ENCODE measurements around the gene CNTN4.
A peak's percentile ranks its signal among the peaks of the same experiment; 100 is the strongest.

CNTN4 gene

DNA sequence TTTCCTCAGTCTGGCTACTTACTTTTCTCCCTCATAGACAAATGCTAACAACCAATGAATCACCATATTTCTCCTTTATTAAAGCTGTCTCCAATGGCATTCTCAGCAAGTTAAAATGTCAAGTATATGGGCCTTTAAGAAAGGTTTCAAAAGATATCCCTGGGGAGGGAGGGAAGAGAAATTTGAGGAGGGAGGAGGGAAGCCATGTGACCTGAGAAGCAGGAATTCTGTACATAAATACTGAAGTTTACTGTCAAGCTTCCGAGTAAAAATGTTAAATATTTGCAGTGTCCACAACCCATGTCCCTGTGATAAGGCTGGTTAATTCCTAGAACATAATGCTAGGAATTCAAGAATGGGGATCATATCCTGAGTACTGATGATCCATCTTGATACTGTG lies 175.9 kb downstream of the CNTN4 start:
- DNase-seq: no peak

DNA sequence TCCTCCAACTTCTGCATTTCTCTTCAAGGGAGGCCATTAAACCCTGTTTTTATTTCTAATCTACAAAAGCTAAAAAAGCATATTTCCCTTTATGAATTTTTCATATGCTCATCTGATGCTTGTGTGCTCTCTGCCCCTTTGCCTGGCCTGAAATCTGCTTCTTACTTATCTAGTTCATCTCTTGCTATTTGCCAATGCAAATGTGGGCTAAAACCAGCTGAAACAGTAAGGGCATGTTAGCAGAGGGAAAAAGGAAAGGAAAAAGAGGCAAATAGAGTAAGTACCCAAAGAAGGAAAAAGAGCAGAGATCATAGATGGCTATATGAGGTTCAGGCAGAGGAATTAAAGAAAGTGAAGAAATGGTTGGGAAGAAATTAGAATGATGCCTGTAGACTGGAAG lies 185.2 kb downstream of the CNTN4 start:
- DNase-seq: no peak

DNA sequence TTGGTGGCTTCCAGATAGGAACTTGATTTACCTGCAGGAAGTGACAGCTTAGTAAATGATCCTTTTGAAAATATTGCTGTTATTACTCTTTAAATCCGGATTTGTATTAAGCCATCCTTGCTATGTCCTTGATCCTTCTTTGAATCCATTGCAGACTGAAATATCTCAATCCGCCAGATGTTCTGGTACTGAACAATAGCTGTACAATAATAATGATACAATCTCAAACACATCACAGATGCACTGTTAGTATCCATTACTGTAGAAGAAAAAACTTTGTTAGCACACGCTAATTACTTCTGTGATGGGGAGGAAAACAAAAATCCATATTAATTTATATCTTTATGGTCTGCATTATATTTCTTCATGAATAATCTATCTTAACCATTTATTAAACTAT lies 202.3 kb downstream of the CNTN4 start:
- DNase-seq: no peak

DNA sequence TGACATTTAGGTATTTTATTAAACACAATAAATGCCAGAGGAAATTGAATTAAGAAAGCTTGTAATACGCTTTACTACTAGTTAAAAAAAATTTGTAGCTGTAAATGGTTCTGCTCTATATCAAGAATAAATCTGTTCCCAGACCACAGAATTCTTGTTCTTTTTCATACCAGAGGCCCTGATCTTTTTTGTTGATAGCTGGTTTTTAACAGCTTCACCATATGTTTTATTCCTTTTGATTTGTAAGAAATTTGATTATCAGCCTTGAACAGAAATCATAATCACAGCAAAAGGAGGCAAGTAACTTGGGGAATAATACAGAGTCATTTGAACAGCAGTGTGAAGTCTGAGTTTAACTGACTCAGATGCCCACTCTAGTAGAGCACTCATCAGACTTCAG lies 202.7 kb downstream of the CNTN4 start:
- no peak for DNase-seq

DNA sequence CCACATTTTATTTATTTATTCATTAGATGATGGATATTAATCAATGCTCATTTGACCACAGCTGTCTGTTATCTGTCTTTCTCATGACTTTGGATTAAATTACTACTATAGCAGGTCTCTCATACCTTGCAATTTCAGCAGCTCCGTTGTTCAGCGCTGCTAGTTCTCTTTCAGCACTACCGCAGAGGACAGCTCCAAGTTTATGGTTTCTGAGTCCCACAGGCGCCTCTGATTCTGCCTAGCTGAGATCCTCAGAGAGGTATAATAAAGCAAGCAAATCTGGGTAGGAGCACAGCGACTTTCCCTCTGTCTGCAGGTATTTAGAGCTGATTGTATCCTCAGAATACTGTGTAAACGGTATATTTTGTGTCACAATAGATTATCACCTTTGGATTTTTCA lies 204.9 kb downstream of the CNTN4 start:
- no peak for DNase-seq

DNA sequence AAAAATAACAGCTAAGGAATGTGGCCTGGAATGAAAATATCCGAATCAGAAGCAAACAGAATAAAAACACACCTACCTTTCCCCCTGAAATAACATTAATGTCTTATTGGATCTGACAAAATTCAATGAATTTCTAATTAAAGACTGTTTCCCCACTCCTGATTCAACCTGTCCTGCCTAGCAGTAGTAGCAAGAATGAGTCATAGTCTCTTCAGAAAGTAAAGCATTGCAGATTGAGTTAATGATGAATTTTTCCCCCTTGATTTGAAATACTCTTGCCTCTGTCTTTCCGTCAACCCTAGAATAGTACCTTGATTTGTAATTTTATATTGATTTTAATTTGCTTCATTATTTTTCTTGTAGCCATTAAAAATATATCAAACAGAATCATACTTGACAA lies 212.4 kb downstream of the CNTN4 start:
- DNase-seq: no peak

DNA sequence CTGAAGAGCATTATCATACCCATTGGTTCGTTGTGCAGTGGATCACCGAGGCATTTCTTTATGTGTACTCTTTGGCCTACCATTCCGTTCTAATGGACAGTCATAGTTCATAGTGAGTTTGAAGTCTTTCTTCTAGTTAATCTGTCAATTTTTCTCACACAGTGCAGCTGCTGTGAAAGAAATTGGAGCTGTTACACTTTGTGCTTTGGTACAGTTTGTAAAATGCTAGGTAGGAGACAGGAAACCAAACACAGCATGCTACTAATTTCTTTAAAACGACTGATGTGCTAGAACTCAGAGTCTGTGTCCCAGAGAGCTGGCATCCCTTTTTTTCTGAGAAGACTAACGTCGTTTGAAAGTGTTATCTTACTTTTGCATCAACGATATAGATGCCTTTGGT lies 218.9 kb downstream of the CNTN4 start:
- no peak for DNase-seq

DNA sequence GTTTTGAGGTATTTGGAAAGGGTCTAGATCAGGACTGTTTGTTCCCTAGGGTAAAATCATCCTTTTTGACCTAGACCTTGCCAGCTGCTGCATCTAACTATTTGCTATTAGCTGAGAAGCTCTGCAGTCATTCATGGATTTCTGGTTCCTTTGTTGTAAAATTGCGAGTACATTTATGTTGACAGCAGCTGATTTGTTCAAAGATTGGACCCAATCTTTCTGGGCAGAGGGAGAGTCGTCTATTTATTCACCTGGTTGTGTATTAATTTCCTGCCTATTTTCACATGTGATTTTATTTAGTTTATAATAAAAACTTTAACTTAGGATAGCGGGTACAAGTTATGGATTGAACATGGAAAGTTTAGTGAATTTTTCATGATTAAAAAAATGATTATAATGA lies 236.3 kb downstream of the CNTN4 start:
- DNase-seq: no peak

DNA sequence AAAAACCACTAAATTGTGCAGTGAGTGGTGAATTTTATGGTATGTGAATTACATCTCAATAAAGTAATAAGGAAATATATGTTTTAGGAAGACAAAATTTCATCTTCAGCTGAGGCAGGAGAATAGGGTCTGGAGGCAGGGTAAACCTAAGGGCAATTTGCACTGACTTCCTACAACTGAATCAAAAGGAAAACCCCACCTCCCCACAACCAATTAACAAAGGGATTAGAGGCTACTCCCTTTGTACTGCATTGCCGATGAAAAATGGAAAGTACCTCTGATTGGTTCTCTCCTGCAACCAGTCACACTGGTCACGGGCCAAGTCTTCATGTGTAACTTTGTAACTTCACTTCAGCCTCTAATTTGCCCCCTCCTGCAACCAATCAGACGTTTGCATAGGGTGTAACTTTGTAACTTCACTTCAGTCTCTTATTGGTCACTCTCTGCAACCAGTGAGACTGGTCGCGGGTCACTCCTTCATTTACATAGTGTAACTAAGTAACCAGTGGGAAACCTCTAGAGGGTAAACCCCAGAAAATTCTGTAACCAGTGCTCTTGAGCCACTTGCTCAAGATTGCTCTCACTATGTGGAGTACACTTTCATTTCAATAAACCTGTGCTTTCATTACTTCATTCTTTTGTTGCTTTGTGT lies 244.5 kb downstream of the CNTN4 start:
- no peak for DNase-seq

DNA sequence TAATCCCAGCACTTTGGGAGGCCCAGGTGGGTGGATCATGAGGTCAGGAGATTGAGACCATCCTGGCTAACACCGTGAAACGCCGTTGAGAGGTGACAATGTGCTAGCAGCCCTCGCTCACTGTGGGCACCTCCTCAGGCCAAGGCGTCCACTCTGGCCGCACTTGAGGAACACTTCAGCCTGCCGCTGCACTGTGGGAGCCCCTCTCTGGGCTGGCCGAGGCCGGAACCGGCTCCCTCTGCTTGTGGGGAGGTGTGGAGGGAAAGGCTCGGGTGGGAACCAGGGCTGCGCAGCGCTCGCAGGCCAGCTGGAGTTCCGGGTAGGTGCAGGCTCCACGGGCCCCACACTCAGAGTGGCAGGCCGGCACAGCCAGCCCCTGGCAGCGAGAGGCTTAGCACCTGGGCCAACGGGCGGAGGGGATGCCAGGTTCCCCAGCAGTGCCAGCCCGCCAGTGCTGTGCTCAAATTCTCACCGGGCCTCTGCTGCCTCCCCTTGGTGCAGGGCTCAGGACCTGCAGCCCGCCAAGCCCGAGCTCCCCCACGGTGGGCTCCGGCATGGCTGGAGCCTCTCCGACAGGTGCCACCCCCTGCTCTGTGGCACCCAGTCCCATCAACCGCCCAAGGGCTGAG lies 253.6 kb downstream of the CNTN4 start:
- DNase-seq: no peak

DNA sequence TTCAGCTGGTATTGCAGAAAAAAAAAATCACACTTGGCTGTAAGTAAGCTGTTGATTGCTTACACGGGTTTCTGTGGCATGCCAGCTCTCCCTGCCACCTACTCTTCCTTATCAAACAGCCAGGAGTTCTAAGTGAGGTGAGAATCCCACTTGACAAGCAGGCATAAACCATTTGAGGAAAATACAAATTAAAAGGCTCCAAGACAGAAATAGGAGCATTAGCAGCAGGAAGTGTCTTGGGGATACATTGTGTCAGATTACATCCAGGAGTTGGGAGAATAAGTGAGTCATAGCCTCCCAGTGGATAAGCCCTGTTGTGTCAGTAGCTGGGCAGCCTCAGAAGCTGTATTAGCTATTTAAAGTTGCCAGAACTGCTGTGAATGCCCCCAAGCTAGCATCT lies 256.0 kb downstream of the CNTN4 start:
- peak; percentile 10 for DNase-seq

DNA sequence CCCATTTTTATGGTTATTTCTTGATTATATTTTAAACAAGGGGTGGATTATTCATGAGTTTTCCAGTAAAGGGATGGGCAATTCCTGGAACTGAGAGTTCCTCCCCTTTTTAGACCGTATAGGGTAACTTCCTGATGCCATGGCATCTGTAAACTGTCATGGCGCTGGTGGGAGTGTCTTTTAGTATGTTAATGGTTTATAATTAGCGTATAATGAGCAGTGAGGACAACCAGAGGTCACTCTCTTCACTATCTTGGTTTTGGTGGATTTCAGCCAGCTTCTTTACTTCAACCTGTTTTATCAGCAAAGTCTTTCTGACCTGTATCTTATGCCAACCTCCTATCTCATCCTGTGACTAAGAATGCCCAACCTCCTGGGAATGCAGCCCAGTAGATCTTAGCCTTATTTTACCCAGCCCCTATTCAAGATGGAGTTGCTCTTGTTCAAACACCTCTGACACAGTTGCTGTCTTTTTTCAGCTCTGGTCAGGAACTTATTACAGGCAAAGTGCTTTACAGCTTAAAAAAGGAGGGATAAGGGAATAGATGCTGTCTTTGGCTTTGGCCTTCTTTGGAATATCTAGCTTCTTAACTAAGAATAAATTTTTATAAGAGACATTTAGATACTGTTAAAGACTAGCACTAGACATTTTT lies 257.8 kb downstream of the CNTN4 start:
- DNase-seq: no peak

DNA sequence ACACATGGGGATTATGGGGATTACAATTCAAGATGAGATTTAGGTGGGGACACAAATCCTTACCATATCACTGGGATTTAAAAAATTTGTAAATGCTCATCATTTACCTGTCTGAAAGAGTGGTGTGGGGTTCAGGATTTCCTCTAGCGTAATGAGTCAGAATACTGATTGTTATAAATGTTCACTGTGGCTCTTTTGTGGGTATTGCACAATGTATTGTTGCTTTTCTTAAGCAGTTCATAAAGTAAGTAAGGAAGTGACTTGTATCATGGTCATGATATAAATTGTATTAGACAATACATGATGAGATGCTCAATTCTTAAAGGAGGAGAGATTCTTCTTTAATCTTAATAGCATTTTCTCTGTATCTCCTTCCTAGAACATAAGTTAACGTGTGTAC lies 262.1 kb downstream of the CNTN4 start:
- DNase-seq: no peak

DNA sequence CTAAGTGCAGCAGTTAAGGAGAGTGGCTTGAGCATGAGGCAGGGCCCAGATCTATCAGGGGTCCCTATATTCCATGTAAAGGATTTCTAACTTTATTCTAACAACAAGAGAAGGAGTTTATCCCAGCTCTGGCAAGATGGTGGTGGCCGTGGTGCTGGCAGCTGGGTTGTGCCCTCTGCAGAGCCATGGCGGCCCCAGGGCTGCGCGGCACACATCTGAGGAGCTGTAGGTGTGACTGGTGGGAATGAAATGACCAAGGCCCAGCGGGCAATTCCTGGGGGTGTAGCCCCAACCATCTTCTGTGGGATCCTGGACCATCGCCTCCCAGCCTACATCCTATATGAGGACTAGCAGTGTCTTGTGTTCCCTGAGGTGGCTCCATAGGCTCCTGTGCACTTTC lies 263.5 kb downstream of the CNTN4 start:
- DNase-seq: no peak

DNA sequence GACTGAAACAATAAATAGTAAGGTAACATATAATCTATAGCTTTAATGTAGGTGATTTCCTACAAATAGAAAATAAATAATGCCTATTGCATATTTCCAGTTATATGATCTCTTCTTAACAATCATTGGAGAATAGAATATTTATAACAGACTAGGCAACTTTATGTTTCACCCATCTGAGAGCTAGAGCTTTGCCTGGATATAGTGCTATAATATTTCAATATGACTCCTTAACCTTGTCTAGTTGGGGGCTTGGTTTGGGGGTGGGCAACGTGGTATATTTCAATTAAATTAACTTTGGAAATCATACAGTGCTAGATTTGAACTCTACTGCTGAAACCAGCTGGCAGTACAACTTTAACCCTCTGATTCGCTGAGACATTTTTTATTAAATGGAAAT lies 265.2 kb downstream of the CNTN4 start:
- DNase-seq: no peak

DNA sequence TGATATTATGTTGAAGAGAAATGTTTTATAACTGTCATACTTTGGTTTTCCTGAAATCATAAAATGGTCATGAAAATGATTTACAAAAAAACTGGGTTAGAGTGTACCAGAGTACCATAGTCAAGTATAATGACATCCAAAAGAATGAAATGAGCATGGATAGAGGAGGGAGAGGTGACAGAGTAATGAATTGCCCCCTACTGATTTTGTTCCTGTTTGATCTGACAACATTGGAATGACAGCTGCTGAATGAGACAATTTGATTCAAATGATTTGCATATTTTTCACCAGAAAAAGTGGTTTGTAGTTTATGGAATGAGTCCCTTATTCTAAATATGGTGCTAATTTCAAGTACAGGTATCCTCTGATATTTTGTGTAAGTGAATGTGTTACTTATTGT lies 271.7 kb downstream of the CNTN4 start:
- DNase-seq: no peak

DNA sequence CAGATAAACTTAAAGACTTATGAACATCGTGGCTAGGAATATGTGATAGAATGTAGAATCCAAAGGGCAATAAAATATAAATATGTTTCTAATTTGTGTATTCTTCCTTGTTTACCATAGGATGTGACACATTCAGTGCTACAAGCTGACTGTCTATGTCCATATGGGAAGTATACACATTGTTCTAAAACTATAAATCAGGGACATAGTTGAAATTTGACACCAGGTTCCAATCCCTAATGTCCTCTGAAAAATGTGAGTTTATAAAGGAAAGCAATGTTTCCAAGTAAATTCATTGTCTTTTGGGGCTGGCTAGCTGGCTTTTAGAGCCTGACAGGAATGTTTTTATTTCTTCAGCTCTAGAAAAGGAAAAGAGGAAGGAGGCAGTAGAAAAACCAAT lies 273.6 kb downstream of the CNTN4 start:
- DNase-seq: no peak

DNA sequence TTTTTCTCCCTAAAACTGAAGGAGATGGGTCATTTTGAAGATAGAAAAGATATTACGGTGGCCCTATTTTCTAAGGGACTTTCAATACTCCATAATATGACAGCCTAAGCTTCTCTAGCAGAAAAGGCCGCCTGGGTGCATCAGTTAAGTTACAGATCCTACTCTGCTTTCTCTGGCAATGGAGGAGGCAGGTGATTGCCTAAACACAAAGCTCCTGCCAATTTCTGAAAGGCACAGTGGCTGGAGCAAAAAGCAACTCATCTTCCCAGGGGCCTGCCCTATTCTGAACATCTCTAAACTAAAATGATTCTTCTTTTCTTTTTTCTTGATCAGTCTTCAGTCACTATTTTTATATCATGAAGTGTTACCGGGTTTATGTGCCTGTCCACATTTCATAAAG lies 276.7 kb downstream of the CNTN4 start:
- no peak for DNase-seq

DNA sequence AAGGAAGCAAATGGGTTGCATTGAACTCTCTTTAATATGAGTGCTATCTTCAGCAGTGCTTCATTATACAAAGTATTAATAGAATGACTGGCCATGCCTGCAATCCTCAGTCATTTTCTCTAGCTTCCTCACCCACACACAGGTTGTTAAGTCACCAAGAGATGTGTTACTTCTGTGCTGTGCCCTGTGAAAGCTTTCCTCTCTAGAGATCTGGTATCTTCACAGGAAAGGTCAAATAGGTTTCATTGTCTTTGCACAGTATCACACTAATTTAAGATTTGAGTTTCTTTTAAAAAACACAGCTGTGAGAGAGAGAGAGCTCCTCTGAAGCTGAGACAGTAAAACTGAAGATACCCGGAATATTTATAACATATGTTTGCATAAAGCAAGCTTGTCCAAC lies 278.6 kb downstream of the CNTN4 start:
- no peak for DNase-seq

DNA sequence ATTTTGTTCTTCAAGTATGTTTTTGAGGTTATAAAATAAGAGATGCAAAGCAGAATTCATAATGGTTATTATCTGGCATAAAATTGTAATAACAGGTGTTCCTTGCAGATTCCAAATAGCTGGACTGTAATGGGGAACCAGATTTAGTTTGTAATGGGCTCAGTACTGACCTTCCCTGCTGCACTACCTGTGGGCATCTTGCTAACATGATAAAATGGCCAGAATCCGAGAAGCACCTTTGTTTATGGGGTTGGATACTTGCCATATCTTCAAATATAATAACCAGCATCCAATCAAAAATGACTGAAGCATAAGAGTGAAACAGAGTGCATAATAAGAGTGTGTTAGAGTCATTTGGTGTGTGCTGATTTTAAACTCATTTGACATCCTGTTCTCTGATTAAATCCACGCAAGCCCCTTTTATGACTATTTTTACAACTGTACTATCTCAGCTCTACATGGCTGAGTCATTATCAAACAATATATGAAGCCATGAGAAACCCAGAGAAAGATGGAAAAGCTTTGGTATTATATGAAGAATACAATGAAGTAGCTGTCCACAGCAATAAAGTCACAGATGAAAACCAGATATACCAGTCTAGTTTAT lies 292.4 kb downstream of the CNTN4 start:
- DNase-seq: peak; percentile 11

DNA sequence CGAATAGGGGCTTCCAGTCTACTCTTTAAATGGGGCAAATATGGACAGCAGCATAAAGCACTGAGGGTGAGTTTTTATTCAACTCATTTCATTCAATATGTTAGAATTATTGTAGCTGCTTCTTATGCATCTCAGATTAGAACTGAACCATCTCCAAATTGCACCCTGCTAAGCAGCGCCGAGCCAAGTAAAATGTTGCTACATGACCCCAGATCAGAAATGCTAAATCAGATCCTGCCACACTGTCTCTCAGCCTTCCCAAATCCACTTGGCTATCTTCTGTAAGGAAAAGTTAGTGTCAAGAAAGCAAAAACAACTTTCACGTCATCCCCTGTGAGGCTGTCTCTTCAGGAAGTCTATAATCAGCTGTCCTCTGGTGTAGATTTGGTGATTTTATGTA lies 293.2 kb downstream of the CNTN4 start:
- no peak for DNase-seq

DNA sequence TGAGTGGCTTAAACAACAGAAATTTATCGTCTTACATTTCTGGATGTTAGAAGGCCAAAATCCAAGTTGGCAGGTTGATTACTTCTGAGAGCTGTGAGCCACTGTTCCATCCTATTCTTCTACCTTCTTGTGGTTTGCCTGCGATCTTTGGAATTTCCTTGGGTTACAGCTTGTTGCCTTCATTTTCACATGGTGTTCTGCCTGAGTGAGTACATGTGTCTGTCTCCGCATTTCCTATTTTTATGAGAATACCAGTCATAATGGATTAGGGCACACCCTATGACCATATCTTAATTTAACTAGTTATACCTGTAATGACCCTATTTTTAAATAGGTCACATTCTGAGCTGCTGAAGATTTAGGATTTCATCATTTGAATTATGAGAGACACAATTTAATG lies 294.3 kb downstream of the CNTN4 start:
- no peak for DNase-seq

DNA sequence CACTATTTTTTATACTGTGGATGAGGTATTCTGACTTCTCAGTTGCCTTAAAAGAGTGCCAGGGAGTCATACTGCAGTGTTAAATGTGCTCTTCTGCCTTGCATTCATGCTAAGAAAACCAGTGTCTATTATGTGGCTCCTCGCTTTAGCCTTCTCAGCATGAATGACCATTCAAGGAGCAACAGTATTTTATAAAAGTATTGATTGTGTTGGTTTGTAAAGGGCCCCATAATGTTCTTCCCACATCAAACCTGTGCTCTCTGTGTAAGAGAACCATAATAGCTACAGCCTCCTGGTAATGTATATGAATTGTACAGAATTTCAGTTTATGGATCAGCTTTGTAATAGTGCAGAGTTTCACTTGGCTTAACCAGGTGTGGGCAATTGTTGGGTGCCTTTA lies 316.4 kb downstream of the CNTN4 start:
- no peak for DNase-seq

DNA sequence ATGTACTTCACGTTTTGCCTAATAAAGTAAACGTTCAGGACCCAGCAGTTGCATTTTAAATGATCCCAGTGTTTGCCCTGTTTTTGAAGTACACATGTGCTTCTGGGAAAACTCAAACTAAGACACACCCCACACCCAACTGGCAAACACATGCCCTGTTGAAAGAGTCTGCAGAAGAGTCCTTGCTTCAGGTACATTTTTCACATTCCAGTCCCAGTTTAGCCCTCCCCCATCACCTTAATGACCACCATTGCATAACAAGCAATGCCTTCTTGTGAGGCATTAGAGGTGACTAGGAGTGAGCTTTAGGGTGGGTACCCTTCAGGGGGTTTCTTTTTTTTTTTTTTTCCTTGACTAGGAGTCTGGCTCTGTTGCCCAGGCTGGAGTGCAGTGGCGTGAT lies 322.3 kb downstream of the CNTN4 start:
- DNase-seq: no peak
